Measurements from ENCODE around the gene BASP1.

DNA sequence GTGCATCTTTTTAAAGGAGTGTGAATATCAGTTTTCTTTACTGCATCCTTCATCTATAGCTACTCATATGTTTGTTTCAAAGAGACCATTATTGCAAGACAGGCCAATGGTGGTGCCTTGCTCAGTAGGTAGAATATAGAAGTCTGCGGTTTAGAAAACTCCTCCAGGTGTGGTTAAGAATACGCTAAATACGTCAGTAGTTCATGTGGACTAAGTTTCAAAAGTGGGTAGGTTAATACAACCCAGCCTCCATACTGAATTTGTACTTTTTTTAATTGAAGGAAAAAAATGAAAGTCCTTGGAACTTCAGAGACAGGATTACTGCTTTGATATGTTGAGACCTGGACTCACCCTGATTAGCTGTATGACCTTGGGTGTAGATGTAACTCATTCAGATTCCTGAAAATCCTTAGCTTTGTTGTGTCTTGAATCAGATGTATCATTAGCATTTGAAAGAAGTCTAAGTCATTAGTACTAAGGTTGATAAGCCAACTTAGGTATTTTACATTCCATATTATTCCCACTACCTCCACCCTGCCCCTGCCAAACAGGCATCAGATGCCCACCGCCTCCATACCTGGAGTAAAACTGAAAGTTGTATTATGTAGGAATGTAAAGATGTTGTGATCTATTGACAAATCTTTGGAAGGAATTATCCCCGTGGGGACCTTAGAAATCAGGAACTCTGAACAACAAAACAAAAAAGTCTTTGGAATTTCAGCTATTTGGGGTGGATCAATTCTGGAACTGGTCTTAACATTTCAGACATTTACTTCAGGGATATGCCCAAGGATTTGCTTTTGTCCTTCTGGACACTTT lies 6.1 kb downstream of the BASP1 start:
- TF ChIP-seq, protein P1, sequence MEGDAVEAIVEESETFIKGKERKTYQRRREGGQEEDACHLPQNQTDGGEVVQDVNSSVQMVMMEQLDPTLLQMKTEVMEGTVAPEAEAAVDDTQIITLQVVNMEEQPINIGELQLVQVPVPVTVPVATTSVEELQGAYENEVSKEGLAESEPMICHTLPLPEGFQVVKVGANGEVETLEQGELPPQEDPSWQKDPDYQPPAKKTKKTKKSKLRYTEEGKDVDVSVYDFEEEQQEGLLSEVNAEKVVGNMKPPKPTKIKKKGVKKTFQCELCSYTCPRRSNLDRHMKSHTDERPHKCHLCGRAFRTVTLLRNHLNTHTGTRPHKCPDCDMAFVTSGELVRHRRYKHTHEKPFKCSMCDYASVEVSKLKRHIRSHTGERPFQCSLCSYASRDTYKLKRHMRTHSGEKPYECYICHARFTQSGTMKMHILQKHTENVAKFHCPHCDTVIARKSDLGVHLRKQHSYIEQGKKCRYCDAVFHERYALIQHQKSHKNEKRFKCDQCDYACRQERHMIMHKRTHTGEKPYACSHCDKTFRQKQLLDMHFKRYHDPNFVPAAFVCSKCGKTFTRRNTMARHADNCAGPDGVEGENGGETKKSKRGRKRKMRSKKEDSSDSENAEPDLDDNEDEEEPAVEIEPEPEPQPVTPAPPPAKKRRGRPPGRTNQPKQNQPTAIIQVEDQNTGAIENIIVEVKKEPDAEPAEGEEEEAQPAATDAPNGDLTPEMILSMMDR (IDR thresholded peaks at IDR 0.05; ENCODE audit: poor library complexity), result no peak
- no peak for TF ChIP-seq EZH2 (IDR thresholded peaks at IDR 0.05; ENCODE audit: borderline replicate concordance)
- no peak for TF ChIP-seq EZH2phosphoT487 (IDR thresholded peaks at IDR 0.05; ENCODE audit: low read depth, severe bottlenecking, unreplicated experiment)

Data from hepatocyte (in vitro differentiated cells).